SW 1271 (cell line): ENCODE results near the gene SMC6.

ENCODE experiments used
- DNase-seq, 2 experiments: peaks; one replicate each; lab custom pipeline; 2025; lab: John Stamatoyannopoulos, UW

SMC6 gene

DNA sequence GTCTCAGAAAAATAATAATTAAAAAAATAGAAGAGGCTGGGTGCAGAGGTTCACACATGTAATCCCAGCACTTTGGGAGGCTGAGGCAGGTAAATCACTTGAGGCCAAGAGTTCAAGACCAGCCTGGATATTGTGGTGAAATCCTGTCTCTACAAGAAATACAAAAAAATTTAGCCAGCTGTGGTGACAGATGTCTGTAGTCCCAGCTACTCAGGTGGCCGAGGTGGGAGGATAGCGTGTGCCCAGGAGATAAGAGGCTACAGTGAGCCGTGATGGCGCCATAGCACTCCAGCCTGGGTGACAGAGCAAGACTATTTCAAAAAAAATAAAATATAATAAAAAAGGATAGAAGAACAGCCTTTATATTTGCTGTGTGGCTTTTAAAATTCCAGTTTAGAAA lies 35.9 kb downstream of the SMC6 start:
- DNase-seq = no peak

DNA sequence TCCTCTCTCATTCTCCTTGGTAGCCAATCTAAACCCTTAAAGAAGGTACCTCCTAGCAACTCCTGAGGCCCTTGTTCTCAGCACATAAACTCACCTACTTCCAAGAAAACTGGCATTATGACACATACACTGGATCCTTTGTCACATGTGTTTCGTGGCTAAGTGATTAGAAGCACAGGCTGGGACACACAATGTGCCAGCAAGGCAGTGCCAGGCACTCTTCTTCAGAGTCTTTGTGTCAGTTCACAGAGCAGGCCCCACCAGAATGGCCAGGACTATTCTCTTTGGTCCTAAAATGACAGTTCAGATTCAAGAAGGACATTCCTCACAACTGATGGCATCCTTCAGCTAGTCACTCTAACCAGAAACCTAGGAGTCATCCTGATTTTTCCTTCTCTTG lies 40.3 kb downstream of the SMC6 start:
- DNase-seq = no peak

DNA sequence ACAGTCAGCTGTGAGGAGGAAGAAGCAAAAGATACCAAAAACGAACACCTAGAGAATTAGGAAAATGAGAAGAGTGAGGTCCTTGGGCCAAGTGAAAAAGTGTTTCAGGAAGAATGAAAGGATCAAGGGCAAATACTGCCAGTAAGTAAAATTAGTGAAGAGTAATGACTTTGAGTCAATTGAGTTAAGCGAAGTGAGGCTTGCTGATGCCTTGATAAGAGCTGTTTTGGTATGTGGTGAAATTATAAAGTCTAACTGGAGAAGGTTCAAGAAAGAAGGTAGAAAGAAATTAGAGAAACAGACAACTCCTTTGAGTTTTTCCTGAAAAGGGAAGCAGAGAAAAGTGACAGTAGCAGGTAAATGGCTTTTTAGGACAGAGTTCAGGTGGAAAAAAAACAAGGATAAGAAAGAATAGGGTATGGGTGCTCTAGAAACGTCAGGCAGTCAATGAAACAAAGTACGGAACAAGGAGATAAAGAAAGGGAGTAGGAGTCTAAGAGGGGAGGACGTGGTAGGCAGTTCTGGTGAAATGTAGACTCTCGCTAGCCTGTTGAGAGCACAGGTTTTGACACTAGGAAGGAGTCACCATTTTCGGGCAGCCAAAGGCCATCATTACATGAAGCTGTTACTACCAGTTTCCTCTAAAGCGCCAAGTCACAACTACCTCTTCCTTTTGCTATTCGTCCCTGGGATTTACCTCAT lies 42.9 kb downstream of the SMC6 start:
- no peak for DNase-seq

DNA sequence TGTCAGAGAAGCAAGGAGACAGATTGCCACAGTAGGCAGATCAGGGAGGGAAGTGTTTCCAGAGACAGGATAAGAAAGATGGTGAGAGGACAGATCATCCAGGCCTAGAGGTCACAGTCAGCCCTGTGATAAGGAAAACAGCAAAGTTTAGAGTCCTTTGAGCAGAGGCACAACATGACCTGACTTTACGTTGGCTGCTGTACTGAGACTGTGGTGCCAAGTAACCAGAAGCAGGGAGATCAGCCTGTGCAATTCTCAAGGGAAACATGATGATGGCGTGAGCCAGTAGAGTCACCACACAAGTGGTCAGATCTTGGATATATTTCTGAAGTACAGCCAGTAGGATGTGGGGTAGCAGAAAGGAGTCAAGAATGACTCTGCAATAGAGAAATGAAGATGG lies 43.7 kb downstream of the SMC6 start:
- no peak for DNase-seq

DNA sequence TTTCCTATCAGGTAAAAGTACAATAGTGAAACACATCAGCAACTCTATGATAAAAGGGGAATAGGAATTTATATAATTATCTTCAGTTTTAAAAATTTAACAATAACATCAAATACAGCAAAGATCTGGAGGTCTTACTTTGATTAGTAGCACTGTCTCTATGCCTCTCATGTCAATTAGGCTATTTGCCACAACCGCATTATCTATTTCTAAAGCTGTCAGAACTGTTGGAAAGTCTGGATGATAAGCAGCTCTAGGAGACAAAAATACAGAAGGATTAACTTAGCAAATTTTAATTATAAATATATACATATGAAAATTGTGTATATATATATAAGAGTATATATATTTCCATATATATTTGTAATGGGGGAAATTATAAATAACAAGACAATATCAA lies 45.1 kb downstream of the SMC6 start:
- DNase-seq = no peak

DNA sequence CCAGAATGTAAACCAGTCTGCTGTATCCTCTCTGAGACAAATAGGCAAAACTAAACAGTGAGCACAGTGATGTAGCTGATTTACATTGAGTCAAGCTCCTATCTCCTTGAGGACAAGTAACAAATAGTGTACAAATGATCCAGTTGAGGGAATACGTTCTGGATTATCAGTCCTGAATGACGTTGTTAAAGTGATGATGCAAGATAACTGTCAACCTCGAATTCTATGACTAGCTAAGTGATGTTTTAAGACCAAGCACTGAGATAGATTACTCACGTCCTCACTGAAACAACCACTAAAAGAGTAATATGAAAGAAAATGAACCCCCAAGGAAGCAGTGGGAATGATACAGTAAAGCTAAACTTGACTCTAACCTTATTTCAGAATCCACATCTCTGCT lies 46.8 kb downstream of the SMC6 start:
- no peak for DNase-seq

DNA sequence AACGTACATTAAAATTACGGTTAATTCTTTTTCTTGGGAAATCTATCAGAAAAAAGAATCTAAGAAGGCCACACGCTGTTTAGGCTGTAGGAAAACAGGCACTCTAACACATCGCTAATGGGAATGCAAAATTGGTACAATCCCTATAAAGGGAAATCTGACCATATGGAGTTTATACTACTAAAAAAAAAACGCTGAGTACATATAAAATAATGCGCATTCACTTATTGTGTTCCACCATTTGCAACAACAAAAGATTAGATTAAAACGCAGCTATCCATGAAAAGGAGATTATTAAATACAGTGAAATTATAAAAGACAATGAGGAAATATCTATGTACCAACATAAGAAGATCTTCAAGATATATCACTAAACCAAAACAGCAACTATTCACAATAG lies 62.8 kb downstream of the SMC6 start:
- no peak for DNase-seq

DNA sequence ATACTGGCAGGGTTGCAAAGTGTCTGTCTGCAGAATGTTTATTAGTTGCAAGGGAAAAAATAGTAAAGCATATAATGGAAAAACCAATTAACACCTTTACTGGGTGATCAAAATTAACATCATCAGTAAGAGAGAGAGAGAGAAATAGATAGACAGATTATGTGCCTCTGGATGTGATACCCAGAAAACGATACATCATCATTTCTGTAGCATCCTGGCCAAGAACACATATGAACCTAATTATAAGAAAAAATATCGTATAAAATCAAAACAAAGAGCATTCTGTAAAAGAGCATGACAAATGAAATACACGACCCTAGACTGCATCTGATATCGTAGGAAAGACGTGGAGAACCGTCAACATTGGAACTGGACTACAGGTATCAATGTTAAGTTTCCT lies 64.6 kb downstream of the SMC6 start:
- DNase-seq = no peak

DNA sequence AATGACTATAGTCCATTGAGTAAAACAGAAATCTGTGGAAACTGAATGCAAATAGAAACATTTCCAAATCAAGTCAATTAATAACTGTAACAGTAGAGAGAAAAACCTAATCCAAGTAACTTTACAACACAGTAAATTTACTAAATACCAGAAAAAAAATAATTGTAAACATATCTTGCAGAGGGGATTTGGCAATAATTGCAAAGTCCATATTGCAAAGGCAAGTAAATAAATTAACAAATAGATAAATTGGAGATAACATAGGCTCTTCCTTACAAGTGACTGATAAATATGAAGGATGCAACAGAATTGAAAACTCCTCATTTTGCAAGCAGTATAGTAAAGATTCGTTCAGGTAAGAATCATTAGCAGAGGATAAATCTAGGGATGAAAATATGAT lies 65.0 kb downstream of the SMC6 start:
- DNase-seq = no peak

DNA sequence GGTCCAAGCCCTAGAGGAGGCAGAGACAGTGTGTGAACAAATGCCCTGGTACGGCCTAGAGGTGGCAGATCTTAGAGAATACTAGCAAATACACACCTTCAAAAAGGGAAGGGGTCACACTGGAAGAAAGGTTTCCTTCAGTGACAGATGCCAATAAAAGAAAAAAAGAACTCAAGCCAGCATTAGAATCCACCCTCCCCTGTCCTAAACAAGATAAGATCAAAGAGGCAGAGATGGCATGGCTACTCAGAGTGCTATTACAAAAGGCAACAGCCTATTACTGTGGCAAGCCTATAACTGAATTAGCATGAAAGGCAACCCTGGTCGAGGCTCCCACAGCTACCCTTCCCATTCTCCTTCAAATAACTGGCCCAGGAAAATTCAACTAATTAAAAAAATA lies 69.6 kb downstream of the SMC6 start:
- DNase-seq = no peak

DNA sequence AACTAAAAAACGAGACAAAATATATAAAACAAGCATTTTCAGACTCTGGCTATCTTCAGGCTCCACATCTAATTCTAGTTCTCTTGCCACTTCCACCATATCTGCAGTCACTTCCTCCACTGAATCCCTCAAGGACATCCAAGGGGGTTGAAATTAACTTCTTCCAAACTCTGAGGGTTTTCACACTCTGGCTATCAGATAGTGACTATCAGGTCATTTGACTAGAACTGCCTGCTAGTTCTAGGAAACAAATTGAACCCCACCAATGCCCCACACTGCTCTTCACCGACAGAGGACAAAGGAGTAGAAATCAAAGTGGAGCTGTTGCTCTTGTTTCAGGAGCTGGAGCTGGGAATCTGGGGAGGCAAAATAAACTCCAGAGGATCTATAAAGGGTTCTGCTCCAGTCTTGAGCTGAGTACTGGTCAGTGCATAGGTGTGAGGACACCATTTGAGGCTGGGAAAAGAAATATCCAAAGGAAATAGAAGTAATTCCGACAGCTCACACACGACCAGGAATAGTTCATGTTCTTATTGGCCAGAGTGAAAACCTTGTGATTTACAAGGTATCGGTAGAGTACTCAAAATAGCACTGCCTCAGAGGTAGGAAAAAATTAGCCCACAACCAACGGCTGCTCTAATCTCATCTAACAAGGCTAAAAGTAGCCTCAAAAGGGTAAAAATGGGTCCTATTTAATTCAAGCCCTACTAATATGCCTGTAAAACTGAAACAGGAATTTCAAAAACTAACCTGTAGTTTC lies 71.3 kb downstream of the SMC6 start:
- no peak for DNase-seq

DNA sequence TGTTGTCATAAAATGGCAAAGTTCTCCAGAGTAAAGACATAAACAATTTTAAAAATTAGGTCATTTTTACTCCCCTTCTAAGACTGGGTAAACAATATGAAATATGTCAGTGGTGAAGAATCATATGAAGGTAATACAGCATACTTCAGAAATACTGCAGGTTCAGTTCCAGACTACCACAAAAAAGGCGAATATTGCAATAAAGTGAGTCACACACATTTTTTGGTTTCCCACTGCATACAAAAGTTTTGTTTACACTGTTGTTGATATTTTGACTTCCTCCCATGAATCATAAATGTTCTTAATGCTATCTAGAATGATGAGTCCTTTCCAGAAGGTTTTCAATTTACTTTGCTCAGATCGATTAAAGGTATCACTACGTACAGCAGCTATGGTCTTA lies 73.5 kb downstream of the SMC6 start:
- DNase-seq = no peak

DNA sequence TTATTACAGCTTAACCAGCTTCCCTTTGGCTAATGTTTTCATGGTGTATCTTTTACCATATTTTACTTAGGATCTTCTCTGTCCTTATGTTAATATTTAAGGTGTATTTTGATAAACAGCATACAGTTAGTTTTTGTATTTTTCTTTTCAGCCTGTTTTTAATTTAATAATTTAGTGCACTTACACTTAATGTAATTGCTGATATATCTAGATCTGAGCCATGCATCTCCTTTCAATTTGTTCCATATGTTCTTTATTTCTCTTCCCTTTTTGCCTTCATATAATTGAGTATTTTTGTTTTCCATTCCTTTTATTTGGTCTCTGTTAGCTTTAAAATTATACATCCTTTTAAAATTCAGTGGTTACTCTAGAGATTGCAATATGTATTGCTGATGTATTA lies 78.8 kb downstream of the SMC6 start:
- DNase-seq = no peak

DNA sequence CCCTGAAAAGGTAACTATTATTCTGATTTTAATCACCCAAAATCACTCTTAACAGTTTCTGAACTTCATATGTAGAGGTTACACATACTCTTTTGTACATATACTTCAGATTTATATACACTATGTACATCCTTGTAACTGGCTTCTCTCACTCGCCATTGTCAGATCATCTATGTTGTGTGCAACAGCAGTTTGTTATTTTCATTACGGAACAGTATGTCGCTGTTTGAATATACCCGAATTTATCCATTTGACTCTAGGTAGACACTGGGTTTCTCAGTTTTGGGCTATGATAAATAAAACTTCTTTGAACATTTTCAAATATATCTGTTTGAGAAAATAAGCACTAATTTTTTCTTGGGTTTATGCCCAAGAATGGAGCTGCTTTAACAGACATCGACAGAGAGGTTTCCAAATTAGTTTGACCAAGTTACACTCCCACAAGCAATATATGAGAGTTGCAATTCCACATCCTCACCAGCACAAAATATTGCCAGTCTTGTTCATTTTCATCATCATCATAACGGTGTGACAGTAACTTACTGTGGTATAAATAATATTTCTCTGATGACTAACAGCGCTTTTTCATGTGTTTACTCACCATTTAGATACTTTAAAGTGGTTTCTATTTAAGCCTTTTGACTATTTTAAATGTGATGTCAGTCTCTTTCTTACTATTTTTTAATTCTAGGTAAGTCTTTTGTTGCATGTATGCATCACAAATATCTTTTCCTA lies 80.9 kb downstream of the SMC6 start:
- peak; percentile 57 to 63 for DNase-seq

DNA sequence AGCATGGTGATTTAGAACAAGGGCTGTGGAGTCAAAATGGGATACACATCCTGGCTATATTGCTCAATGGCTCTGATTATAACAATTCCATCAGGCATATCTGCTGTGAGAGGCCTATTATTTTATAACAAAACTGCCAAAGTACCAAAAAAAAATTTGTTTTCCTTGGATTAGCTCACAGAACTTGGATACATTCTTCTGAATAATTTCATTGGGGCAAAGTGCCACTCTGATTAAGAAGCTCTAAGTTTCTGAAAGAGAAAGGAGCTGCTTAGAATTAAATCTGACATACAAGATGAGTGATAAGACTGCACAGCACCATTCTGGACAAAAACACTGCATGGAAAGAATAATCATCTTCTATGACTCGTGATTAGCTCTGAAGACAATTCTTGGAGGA lies 85.7 kb downstream of the SMC6 start:
- no peak for DNase-seq

DNA sequence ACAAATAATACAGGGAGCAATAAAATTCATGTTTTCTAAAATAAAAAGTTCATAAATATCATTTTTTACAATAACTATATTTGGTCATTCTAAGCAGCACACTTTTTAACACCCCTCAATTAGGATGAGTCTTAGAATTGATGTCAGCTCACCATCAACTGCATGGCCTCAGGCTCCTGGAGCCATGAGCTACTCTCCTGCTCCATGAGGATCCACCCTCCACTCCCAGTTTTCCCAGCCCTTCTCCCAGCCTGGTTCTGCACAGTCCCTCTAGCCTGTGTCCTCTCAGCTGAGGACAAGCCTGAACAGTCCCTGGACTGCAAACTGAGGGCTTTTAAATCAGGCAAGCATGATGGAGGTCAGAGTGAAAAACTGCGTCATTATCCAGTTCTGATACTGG lies 89.1 kb downstream of the SMC6 start:
- DNase-seq = no peak

DNA sequence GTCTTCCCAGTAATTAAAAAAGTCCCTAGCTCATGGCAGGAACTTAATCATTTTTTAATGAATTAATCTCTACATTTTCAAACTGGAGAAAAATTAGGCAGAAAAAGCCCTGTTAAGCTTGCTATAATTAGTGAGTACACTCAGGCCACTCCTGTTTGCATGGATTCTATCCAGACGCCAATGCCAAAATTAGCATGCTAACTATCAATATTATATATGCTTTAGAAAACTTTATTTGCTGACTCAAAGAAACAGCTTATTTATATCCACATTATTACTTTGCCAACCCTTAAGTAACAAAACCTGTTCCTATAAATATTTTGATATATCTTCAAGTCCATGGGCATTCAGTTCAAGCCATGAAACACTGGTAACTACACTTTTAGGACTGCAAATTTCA lies 90.9 kb downstream of the SMC6 start:
- DNase-seq = no peak

DNA sequence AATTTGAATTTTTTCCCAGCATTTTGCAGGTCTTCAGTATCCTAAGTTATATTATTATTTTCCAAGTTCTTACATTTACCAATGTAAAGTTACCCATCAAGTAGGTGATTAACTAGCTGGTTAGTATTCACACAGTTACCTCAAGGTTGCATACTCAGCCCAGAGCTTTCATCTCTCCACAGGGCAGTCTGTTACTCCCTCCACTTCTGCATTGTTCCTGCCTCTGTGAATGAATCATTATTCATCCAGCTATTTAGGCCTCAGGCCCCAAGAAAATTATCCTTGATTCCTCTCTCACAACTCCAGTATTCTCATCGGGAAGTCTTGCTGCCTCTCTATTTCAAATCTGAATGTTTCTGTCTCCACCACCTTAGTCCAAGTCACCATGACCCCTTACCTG lies 92.2 kb downstream of the SMC6 start:
- no peak for DNase-seq

DNA sequence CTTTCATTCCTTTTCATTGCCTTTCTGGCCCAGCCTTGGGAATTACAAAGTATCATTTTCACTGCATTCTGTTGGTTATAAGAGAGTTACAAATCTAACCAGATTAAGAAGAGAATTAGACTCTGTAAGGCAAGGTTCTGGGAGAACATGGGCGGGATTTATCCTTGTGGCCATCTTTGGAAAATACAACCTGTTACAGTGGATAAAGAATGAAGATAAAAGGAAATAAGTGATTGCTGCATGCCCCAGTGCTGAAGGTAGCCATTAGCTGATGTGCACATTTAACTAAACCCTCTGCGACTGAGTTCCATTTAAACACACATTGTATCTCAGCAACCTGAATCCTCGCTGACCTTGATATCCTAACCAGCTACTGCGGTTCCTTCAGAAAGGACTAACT lies 93.4 kb downstream of the SMC6 start:
- no peak for DNase-seq

DNA sequence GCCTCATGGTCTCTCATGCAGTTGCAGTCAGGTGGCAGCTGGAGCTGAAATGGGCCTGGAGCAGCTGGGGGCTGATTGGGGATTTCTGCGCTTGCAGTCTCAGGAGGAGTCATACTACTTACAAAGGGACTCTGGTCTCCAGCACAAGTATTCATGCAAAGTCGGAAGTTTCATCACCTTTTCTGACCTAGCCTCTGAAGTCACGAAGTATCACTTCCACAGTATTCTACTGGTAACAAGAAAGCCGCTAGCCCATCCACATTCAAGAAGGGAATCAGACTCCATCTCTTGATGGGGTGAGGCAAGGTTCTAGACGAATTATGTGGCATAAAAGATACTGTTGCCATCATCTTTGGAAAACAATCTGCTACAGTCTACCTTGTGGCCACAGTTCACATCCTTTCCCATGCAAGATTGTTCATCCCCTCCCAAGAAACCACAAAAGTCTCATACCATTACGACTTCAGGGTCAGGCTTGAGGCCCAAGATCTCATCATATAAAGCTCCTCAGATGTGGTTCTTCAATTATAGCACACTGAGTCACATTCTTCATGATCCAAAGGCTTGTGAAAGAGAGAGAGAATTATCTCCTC lies 95.3 kb downstream of the SMC6 start:
- DNase-seq = no peak

DNA sequence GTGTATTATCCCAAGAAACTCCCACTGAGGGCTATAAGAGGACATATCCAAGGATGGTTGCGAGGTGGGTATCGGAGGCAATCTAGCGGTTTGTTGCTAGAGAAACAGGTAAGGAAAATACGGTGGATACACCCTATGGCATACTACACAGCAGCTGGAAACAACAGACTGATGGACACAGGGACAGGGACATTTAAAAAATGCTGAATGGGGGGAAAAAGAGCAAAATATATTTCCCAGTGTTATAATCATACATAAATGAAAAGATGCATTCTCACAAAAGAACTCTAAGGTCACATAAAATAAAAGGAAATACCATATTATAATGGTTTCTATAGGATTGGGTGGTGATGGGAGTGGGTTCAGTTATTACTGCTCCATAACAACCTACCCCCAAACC lies 95.9 kb downstream of the SMC6 start:
- no peak for DNase-seq

DNA sequence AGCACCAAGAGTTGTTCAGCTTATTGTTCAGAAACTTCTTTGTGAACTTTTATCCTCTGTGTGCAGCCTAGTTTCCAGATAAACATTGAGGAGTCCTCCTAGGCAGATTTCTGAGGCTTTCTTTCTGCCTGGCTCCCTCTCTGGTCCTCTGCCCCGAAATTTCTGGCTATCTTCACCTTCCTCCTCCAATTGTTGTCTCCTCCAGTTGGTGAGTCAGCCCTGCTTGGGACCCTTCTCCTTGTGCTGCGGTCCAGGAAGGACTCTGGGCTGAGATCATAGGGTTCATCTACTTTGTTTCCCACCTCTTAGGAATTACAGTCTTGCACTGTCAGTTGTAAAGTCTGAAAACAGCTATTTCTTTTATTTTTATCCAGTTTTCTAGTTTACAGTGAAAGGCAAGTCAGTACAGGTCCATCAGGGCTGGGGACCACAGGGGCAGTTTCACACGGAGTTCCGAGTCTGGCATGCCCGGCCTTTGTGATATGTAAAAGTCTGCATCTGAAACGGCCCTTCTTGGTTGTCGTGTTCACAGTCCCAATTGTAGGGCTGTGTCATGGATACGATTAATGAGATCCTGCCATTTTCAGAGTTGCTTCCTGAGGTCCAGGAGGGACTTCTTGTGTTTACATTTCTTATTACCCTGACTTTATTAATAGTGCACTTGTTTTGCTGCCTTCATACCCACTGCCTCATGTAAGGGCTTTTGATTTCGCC lies 100.8 kb downstream of the SMC6 start:
- DNase-seq = no peak
